Activated CD8-positive, alpha-beta T cell treated with anti-CD3 and anti-CD28 coated beads for 36 hours (primary cell): Measurements from ENCODE around the gene SELENOM. TPM values are rescaled to one million over a fixed set of nuclear protein-coding genes. Genes with fewer than 3 reads are reported as not detected.

Experiments used
- ATAC-seq: fragments of 200-7000 bp; cut with Tn5 transposase; one replicate; pipeline ENCODE4 v1.10.0; 2021; ENCODE audit warnings: mild to moderate bottlenecking, moderate library complexity
- CTCF ChIA-PET: fragments of 350-600 bp; sonication (Branson Sonifier 250); formaldehyde crosslinking; loops from one replicate; lab custom pipeline; 2021; ENCODE audit warnings: antibody characterized with exemption; lab: Charles Lee
- POLR2A ChIA-PET: fragments of 350-600 bp; sonication (Branson Sonifier 250); formaldehyde crosslinking; loops from one replicate; lab custom pipeline; 2021; ENCODE audit warnings: antibody characterized with exemption; lab: Charles Lee
- DNase-seq: peaks from one replicate; pipeline ENCODE4 v3.0.0-alpha.2; 2020
- H3K27ac Mint-ChIP-seq: one replicate; pipeline ENCODE4 v1.8.0; 2021; ENCODE audit warnings: mild to moderate bottlenecking, mixed read lengths
- H3K27me3 Mint-ChIP-seq: one replicate; pipeline ENCODE4 v1.8.0; 2021; ENCODE audit warnings: mixed read lengths
- H3K36me3 Mint-ChIP-seq: one replicate; pipeline ENCODE4 v1.8.0; 2021; ENCODE audit warnings: low read depth, mixed read lengths
- H3K4me1 Mint-ChIP-seq: one replicate; pipeline ENCODE4 v1.8.0; 2021; ENCODE audit warnings: low read depth, mixed read lengths
- H3K4me3 Mint-ChIP-seq: one replicate; pipeline ENCODE4 v1.8.0; 2021; ENCODE audit warnings: mild to moderate bottlenecking, moderate library complexity, mixed read lengths
- H3K9me3 Mint-ChIP-seq: one replicate; pipeline ENCODE4 v1.8.0; 2021; ENCODE audit warnings: mixed read lengths
- CTCF ChIP-seq: fragments of 200-600 bp; IDR thresholded peaks from one replicate; pipeline ENCODE4 v1.8.0; 2022; ENCODE audit warnings: antibody characterized with exemption, mild to moderate bottlenecking
- intact Hi-C: fragments of 100-400 bp; cut with micrococcal nuclease; formaldehyde crosslinking; loops from one replicate; pipeline ENCODE4 v1.10.0; 2022
- total RNA-seq, 2 experiments: library from RNA; stranded (reverse); gene quantifications; one replicate each; pipeline ENCODE4 v1.2.3, GENCODE V29; 2021

Gene SELENOM
- total RNA-seq, 2 experiments from 2014 or later = 3.6 to 5.8 TPM

- DNase-seq = peak; percentile 48
- ChIA-PET CTCF (interaction anchor here (0.9 to 1.7 kb wide), 2 partner anchors 9 to 20 kb away, joined by 4 to 10 read pairs; no protein-coding TSS in a partner anchor), POLR2A (no interaction called here)
- no peak overlapping the region for H3K27ac Mint-ChIP-seq
- no peak overlapping the region for H3K4me3 Mint-ChIP-seq
- peaks cover 18% of the 10 kb centered on the region for H3K4me1 Mint-ChIP-seq
- no peaks in the 10 kb centered on the region for H3K27me3 Mint-ChIP-seq
- TF ChIP-seq CTCF = peak; percentile 35
- no peaks in the 10 kb centered on the region for H3K36me3 Mint-ChIP-seq
- intact Hi-C loops = loop anchor here (10.0 kb wide), 1 partner anchor 190 kb away; the partner anchor contains the start of gene PIK3IP1
- H3K9me3 Mint-ChIP-seq = no peaks in the 10 kb centered on the region
- ATAC-seq = no peak
Observed at GRCh38 chr22:31104869-31105268, 2.5 kb downstream of the SELENOM start.

- Mint-ChIP-seq H3K27me3 (no peaks in the 10 kb centered on the region), H3K9me3 (no peaks in the 10 kb centered on the region), H3K4me1 (peaks cover 18% of the 10 kb centered on the region), H3K4me3 (no peak overlapping the region), H3K27ac (no peak overlapping the region), H3K36me3 (no peaks in the 10 kb centered on the region)
- CTCF ChIA-PET = interaction anchor here (0.9 to 1.7 kb wide), 2 partner anchors 8 to 19 kb away, joined by 4 to 10 read pairs; no protein-coding TSS in a partner anchor
- DNase-seq = no peak
- no peak for ATAC-seq
- POLR2A ChIA-PET = interaction anchor here (0.9 kb wide), 1 partner anchor 19 kb away, joined by 5 read pairs; no protein-coding TSS in a partner anchor
- no peak for TF ChIP-seq CTCF
- intact Hi-C loops = loop anchor here (10.0 kb wide), 1 partner anchor 191 kb away; the partner anchor contains the start of gene PIK3IP1
Observed at GRCh38 chr22:31103899-31104694, 3.3 kb downstream of the SELENOM start.

GRCh38 chr22:31103111-31103510, 4.3 kb downstream of the SELENOM start:
- Mint-ChIP-seq H3K4me3 (no peak overlapping the region), H3K4me1 (peaks cover 18% of the 10 kb centered on the region), H3K27me3 (no peaks in the 10 kb centered on the region), H3K9me3 (no peaks in the 10 kb centered on the region), H3K36me3 (no peaks in the 10 kb centered on the region), H3K27ac (no peak overlapping the region)
- TF ChIP-seq CTCF = no peak
- intact Hi-C loops = loop anchor here (10.0 kb wide), 1 partner anchor 192 kb away; the partner anchor contains the start of gene PIK3IP1
- DNase-seq (no peak), ATAC-seq (no peak)
- POLR2A ChIA-PET = interaction anchor here (1.5 kb wide), 1 partner anchor 170 kb away, joined by 3 read pairs; no protein-coding TSS in a partner anchor
- CTCF ChIA-PET = no interaction called here

GRCh38 chr22:31102441-31103081, 4.8 kb downstream of the SELENOM start:
- POLR2A ChIA-PET = interaction anchor here (1.5 kb wide), 1 partner anchor 170 kb away, joined by 3 read pairs; no protein-coding TSS in a partner anchor
- peaks cover 13% of the 10 kb centered on the region for H3K4me1 Mint-ChIP-seq
- H3K9me3 Mint-ChIP-seq = no peaks in the 10 kb centered on the region
- DNase-seq (no peak), ATAC-seq (no peak)
- no peaks in the 10 kb centered on the region for H3K27me3 Mint-ChIP-seq
- H3K36me3 Mint-ChIP-seq = no peaks in the 10 kb centered on the region
- CTCF ChIA-PET = no interaction called here
- TF ChIP-seq CTCF = no peak
- intact Hi-C loops = loop anchor here (10.0 kb wide), 1 partner anchor 192 kb away; the partner anchor contains the start of gene PIK3IP1
- no peak overlapping the region for H3K4me3 Mint-ChIP-seq
- no peak overlapping the region for H3K27ac Mint-ChIP-seq
